ENCODE data around the gene KIF3B. TPM values are rescaled to one million over a fixed set of nuclear protein-coding genes. Genes with fewer than 3 reads are reported as not detected.
A peak's percentile ranks its signal among the peaks of the same experiment; 100 is the strongest.

Gene KIF3B
- total and polyA plus RNA-seq, 2 of the 13 experiments (the other 11 are each of a cell fraction or from before 2014, with no cell fraction given), result 23.6 to 28.8 TPM

GRCh38 chr20:32227744-32228688 lies 49.4 kb upstream of the KIF3B start:
- BruUV-seq (replicated peaks), result no TSS peak
- WGBS (ENCODE audit: low lambda C conversion rate), result 91% methylated on average over 22 of the region's 22 CpGs
- POLR2A ChIA-PET, result no interaction called here
- in situ Hi-C loops (cut with HindIII; ENCODE audit: extremely low pct_ligation_motif_present, low pct_unique_long_range_greater_than_20kb), result no loop called here
- no peak for ATAC-seq
- Histone ChIP-seq H3K9me3 (ENCODE audit: low read length) (no peaks in the 10 kb centered on the region), H3K36me3 (replicated peaks in 1 of 2; ENCODE audit: control insufficient read depth in 1 of 2, insufficient read depth in 2 of 2, low read length in 2 of 2) (peaks cover 43 to 72% of the 10 kb centered on the region in 2 experiments), H3K9ac (ENCODE audit: insufficient read depth, low read depth, low read length) (no peak overlapping the region), H3K27me3 (ENCODE audit: control insufficient read depth in 1 of 2, insufficient read depth in 2 of 2, low read length in 2 of 2) (no peaks in the 10 kb centered on the region), H3K27ac (ENCODE audit: extremely low read length, insufficient read depth, low read length) (no peak overlapping the region), H3K4me1 (ENCODE audit: insufficient read depth, low read length) (peaks cover 9% of the 10 kb centered on the region; the same call in 1 of the 2 replicates), H3K4me2 (ENCODE audit: low read depth, low read length) (no peak overlapping the region), H3K4me3 (replicated peaks in 1 of 3; ENCODE audit: insufficient read depth in 1 of 3, low read depth in 2 of 3, low read length in 3 of 3) (no peak overlapping the region), H4K20me1 (ENCODE audit: insufficient read depth, low read length) (no peaks in the 10 kb centered on the region), H2AFZ (ENCODE audit: low read length) (no peak overlapping the region), H3K79me2 (ENCODE audit: insufficient read depth, low read length) (no peaks in the 10 kb centered on the region)
- intact Hi-C loops (cut with micrococcal nuclease; ENCODE audit: unreplicated experiment), result no loop called here
- CTCF ChIA-PET (ENCODE audit: low intra/inter-chr PET ratio, low total read pairs), result no interaction called here
- DNase-seq (ENCODE audit: low spot score), result no peak
- TF ChIP-seq ZBTB2 (CRISPR knock-in tag; IDR thresholded peaks at IDR 0.05; ENCODE audit: low read depth) (no peak), CEBPB (IDR thresholded peaks at IDR 0.05; ENCODE audit: borderline replicate concordance, low read depth, low read length) (peak; percentile 87), ZNF549 (CRISPR knock-in tag; IDR thresholded peaks at IDR 0.05) (no peak), ZBTB33 (CRISPR knock-in tag; IDR thresholded peaks at IDR 0.05) (peak; percentile 89; the same call in 1 of the 2 replicates)
- peak; percentile 32 for FAIRE-seq
